WERI-Rb-1 (cell line): Measurements from ENCODE around the gene OXLD1.

ENCODE experiments used
- DNase-seq: peaks from one replicate; pipeline ENCODE4 v3.0.0-alpha.2; 2020
- H3K27ac ChIP-seq: fragments of 250-450 bp; sonication (Bioruptor Pico); 2 replicates; pipeline ENCODE4 v1.5.1; 2020; ENCODE audit warnings: mild to moderate bottlenecking, moderate library complexity
- H3K27me3 ChIP-seq: fragments of 250-450 bp; sonication (Bioruptor Pico); 2 replicates; pipeline ENCODE4 v1.5.1; 2021; ENCODE audit warnings: mild to moderate bottlenecking, low read depth, moderate library complexity; ENCODE audit not compliant: insufficient read depth, severe bottlenecking
- H3K36me3 ChIP-seq: fragments of 250-450 bp; sonication (Bioruptor Pico); 2 replicates; pipeline ENCODE4 v1.5.1; 2020; ENCODE audit warnings: mild to moderate bottlenecking, moderate library complexity
- H3K4me3 ChIP-seq: 2 replicates; pipeline ENCODE4 v1.5.1; 2011; ENCODE audit warnings: low read depth, mild to moderate bottlenecking, control low read depth, low read length
- H3K9me3 ChIP-seq: fragments of 250-450 bp; sonication (Bioruptor Pico); 2 replicates; pipeline ENCODE4 v1.5.1; 2021; ENCODE audit warnings: mild to moderate bottlenecking, moderate library complexity; ENCODE audit not compliant: severe bottlenecking
- TF ChIP-seq, protein P1 (sequence below): IDR thresholded peaks from 2 replicates; pipeline ENCODE4 v1.5.1; 2011; ENCODE audit warnings: low read depth, mild to moderate bottlenecking, control low read depth, inconsistent platforms, low read length

OXLD1 gene

DNA sequence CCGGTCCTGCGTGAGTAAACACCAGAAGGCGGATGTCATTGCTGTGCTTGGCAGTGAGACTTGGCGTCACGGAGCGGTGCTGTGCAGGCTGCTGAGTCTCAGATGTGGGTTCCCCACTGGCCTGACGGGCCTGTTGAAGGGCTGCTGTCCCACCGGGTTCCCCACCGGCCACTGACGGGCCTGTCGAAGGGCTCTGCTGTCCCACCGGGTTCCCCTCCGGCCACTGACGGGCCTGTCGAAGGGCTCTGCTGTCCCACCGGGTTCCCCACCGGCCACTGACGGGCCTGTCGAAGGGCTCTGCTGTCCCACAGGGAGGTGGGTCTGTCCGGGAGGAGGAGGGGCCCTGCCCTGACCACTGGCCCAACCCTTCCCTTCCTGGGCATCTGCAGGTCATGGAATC lies 20.2 kb upstream of the OXLD1 start:
- DNase-seq = no peak
- Histone ChIP-seq H3K27ac (no peak overlapping the region), H3K4me3 (no peak overlapping the region), H3K27me3 (no peaks in the 10 kb centered on the region), H3K36me3 (peaks cover 84% of the 10 kb centered on the region), H3K9me3 (no peaks in the 10 kb centered on the region)
- TF ChIP-seq, protein P1, sequence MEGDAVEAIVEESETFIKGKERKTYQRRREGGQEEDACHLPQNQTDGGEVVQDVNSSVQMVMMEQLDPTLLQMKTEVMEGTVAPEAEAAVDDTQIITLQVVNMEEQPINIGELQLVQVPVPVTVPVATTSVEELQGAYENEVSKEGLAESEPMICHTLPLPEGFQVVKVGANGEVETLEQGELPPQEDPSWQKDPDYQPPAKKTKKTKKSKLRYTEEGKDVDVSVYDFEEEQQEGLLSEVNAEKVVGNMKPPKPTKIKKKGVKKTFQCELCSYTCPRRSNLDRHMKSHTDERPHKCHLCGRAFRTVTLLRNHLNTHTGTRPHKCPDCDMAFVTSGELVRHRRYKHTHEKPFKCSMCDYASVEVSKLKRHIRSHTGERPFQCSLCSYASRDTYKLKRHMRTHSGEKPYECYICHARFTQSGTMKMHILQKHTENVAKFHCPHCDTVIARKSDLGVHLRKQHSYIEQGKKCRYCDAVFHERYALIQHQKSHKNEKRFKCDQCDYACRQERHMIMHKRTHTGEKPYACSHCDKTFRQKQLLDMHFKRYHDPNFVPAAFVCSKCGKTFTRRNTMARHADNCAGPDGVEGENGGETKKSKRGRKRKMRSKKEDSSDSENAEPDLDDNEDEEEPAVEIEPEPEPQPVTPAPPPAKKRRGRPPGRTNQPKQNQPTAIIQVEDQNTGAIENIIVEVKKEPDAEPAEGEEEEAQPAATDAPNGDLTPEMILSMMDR = no peak

DNA sequence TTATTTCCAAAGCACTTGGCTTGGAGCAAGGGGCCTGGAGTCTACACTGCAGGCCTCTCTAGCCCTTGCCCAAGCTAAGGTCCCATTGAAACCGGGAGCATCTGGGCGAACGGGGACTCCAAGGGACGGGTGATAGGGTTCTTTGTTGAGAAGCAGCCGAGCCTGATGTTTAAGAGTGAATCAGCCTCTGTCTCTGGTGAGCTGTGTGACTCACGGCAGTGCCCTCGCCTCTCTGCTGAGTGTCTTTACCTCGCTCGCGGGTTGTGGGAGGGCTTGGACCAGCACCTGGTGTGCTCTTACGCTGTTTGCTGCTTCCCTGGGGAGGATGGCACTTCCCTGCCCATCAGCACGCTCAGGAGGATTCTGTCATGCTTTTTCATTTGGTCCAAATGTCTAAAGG lies 18.7 kb upstream of the OXLD1 start:
- TF ChIP-seq, protein P1 = no peak
- Histone ChIP-seq H3K9me3 (no peaks in the 10 kb centered on the region), H3K27me3 (no peaks in the 10 kb centered on the region), H3K27ac (no peak overlapping the region), H3K36me3 (peaks cover 79% of the 10 kb centered on the region), H3K4me3 (no peak overlapping the region; the same call in 1 of the 2 replicates)
- DNase-seq = no peak

DNA sequence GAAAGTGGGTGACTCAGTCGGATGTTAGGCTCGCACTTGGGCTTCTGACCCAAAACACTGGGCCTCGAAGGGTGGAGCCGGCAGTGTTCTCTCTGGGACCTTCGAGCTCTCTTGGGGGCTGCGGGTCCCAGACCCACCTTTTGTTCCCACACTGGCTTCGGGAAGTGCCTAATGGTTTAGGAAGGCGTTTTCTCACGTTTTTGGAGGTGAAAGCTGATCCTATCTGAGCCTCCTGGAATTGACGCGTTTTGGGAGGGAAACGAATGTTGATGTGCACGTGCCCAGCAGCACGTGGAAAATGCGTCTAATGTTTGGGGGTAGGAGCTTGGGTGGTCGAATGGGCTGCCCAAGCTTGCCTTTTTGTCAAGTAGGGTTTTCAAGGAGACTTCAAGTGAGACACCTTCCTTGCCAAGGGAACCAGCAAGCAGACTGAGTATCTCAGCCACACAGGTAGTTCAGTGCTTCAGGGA lies 18.1 kb upstream of the OXLD1 start:
- H3K9me3 ChIP-seq = no peaks in the 10 kb centered on the region
- H3K4me3 ChIP-seq = peak overlapping the region; percentile 97
- TF ChIP-seq, protein P1 = no peak
- no peak for DNase-seq
- H3K27ac ChIP-seq = peak overlapping the region; percentile 70
- peaks cover 73% of the 10 kb centered on the region for H3K36me3 ChIP-seq
- no peaks in the 10 kb centered on the region for H3K27me3 ChIP-seq

DNA sequence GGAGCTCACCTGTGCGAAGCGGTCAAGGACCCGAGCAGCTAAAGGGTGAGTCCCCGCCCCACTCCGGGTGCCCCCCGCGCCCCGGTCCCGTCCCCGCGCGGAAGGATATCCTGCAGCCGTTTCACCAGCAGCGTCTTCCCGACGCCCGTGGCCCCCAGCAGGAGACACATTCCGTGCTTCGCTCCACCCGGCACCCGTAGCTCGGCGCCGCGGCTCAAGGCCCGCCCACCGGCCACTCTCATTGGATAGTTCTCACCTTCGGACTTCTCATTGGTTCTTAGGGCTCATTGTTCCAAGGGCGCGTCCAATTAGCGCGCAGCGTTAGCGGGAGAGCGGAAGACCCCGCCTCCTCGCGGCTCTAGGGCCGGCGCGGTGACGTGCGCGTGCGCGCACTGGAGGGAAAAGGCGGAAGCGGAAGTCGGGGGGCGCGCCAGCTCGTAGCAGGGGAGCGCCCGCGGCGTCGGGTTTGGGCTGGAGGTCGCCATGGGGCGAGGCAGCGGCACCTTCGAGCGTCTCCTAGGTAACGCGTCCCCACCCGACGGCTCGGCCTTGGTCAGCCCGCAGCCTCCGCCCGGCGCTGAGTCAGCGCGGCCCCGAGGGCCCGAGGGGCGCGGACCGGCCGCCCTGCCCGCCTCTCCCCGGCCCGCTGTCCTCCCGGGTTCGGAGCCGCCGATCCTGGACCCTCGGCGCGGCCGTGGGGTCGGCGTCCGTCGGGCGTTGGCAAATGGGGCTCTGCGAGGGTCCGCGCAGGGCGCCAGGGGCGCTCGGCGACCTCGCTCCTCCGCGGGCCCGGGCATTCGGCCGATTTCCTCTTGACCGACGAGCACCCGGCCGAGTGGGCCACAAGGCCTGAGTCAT lies 17.4 kb upstream of the OXLD1 start, which contains the start of the genes ARL16 and HGS:
ARL16 (minus strand) TSS at position 214 of the 858 bp plus-strand sequence; CDS start at position 170, 44 bp downstream.
HGS (plus strand) TSS at position 428 of the 858 bp plus-strand sequence; CDS start at position 484, 56 bp downstream.
- DNase-seq = peak; percentile 99
- H3K4me3 ChIP-seq = peak within 1 kb of the TSS; percentile 97
- TF ChIP-seq, protein P1 = no peak
- H3K27me3 ChIP-seq = no peaks in the 10 kb centered on the region
- H3K9me3 ChIP-seq = no peaks in the 10 kb centered on the region
- peak within 1 kb of the TSS; percentile 84 for H3K27ac ChIP-seq
- H3K36me3 ChIP-seq = peaks cover 66% of the 10 kb centered on the region

DNA sequence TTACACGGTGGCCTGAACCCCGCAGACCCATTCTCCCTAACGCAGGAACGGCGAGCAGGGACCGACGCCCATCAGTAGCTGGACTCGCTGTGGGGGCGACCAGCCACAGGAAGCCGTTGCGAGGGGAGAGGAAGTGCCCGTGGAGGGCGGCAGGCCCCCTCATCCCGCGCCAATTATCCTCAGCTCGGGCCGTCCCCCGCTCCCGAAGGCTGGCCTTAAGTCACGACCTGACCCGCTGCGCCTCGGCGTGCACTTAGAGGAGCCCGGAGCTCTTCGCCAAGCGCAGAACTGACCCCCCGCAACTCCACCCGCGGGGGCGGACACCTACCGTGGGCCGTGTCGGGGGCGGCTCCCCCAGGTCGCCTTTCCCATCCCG lies 16.8 kb upstream of the OXLD1 start:
- Histone ChIP-seq H3K27me3 (no peaks in the 10 kb centered on the region), H3K27ac (peak overlapping the region; percentile 84), H3K9me3 (no peaks in the 10 kb centered on the region), H3K4me3 (peak overlapping the region; percentile 97), H3K36me3 (peaks cover 60% of the 10 kb centered on the region)
- TF ChIP-seq, protein P1 = no peak
- DNase-seq = peak; percentile 47
